IMR-90 (cell line): ENCODE measurements around the gene OR8D1. TPM values are rescaled to one million over a fixed set of nuclear protein-coding genes. Genes with fewer than 3 reads are reported as not detected.

ENCODE experiments used
- ATAC-seq: fragments of 200-7000 bp; cut with Tn5 transposase; 2 replicates; pipeline ENCODE4 v1.9.1; 2020; ENCODE audit warnings: low read depth, mild to moderate bottlenecking, moderate library complexity
- BruUV-seq: library from RNA; stranded (reverse); fragments of 400-500 nt; replicated peaks from 2 replicates; lab custom pipeline; 2021; lab: Mats Ljungman, UMichigan
- CTCF ChIA-PET: fragments of 300-600 bp; formaldehyde crosslinking; extraction: SDS; loops from one replicate; lab custom pipeline; 2021; ENCODE audit warnings: antibody characterized with exemption; lab: Yijun Ruan, JAX
- POLR2A ChIA-PET: fragments of 300-600 bp; sonication (Branson Sonifier 250); formaldehyde crosslinking; loops from one replicate; lab custom pipeline; 2022; ENCODE audit warnings: antibody characterized with exemption; ENCODE audit not compliant: unreplicated experiment; lab: Charles Lee
- DNase-seq: peaks from one replicate; pipeline ENCODE4 v3.0.0; 2013
- H2AFZ ChIP-seq: replicated peaks from 2 replicates; pipeline ENCODE3; 2013; ENCODE audit warnings: low read length, mild to moderate bottlenecking; ENCODE audit not compliant: poor library complexity
- H2AK5ac ChIP-seq: 2 replicates; pipeline ENCODE4 v1.6.1; 2013; ENCODE audit warnings: low read depth, low read length, inconsistent platforms
- H2AK9ac ChIP-seq: replicated peaks from 2 replicates; pipeline ENCODE3; 2013; ENCODE audit warnings: mild to moderate bottlenecking, low read depth, low read length, moderate library complexity; ENCODE audit not compliant: poor library complexity
- H2BK120ac ChIP-seq: 2 replicates; pipeline ENCODE4 v1.6.1; 2013; ENCODE audit warnings: low read depth, low read length, inconsistent platforms
- H2BK15ac ChIP-seq: 3 replicates; pipeline ENCODE4 v1.6.1; 2013; ENCODE audit warnings: low read depth, low read length, inconsistent platforms
- H2BK20ac ChIP-seq: 2 replicates; pipeline ENCODE4 v1.6.1; 2013; ENCODE audit warnings: low read depth, mild to moderate bottlenecking, inconsistent platforms, low read length, moderate library complexity
- H2BK5ac ChIP-seq: 2 replicates; pipeline ENCODE4 v1.6.1; 2013; ENCODE audit warnings: mild to moderate bottlenecking, low read depth, low read length, inconsistent platforms; ENCODE audit not compliant: poor library complexity, severe bottlenecking
- H3K14ac ChIP-seq: replicated peaks from 2 replicates; pipeline ENCODE4 v1.6.1; 2013; ENCODE audit warnings: low read depth, low read length, inconsistent platforms
- H3K18ac ChIP-seq: 2 replicates; pipeline ENCODE4 v1.6.1; 2013; ENCODE audit warnings: low read depth, low read length, control low read depth
- H3K23ac ChIP-seq: 2 replicates; pipeline ENCODE4 v1.6.1; 2013; ENCODE audit warnings: low read depth, low read length, inconsistent platforms
- H3K27ac ChIP-seq: 2 replicates; pipeline ENCODE4 v1.5.1; 2013; ENCODE audit warnings: mild to moderate bottlenecking, control low read depth, low read length; ENCODE audit not compliant: insufficient read depth
- H3K27me3 ChIP-seq: 2 replicates; pipeline ENCODE4 v1.6.1; 2013; ENCODE audit warnings: low read length; ENCODE audit not compliant: control insufficient read depth, insufficient read depth
- H3K36me3 ChIP-seq: 2 replicates; pipeline ENCODE4 v1.6.1; 2013; ENCODE audit warnings: low read length, mixed read lengths; ENCODE audit not compliant: control insufficient read depth, insufficient read depth
- H3K4ac ChIP-seq: 2 replicates; pipeline ENCODE4 v1.6.1; 2013; ENCODE audit warnings: low read depth, low read length, inconsistent platforms
- H3K4me1 ChIP-seq: 2 replicates; pipeline ENCODE4 v1.6.1; 2013; ENCODE audit warnings: low read length, mixed read lengths; ENCODE audit not compliant: control insufficient read depth, insufficient read depth
- H3K4me2 ChIP-seq: 2 replicates; pipeline ENCODE4 v1.6.1; 2013; ENCODE audit warnings: low read depth, mild to moderate bottlenecking, control low read depth, low read length, moderate library complexity
- H3K4me3 ChIP-seq: 2 replicates; pipeline ENCODE4 v1.5.1; 2013; ENCODE audit warnings: low read depth, mild to moderate bottlenecking, control low read depth, low read length, moderate library complexity; ENCODE audit not compliant: insufficient read depth
- H3K56ac ChIP-seq: 2 replicates; pipeline ENCODE4 v1.6.1; 2013; ENCODE audit warnings: low read length, inconsistent platforms; ENCODE audit not compliant: insufficient read depth; ENCODE audit errors: extremely low read depth
- H3K79me1 ChIP-seq, 2 experiments: 2 replicates each; pipeline ENCODE4 v1.6.1; 2013; ENCODE audit warnings: low read length in 2 of 2, inconsistent platforms in 1 of 2, low read depth in 1 of 2
- H3K9ac ChIP-seq: 2 replicates; pipeline ENCODE4 v1.6.1; 2013; ENCODE audit warnings: low read depth, low read length, control low read depth
- H3K9me1 ChIP-seq: 2 replicates; pipeline ENCODE4 v1.6.1; 2013; ENCODE audit warnings: low read length, inconsistent platforms; ENCODE audit not compliant: insufficient read depth
- H3K9me3 ChIP-seq: 2 replicates; pipeline ENCODE4 v1.6.1; 2013; ENCODE audit warnings: low read length; ENCODE audit not compliant: control insufficient read depth, insufficient read depth
- H4K20me1 ChIP-seq: 2 replicates; pipeline ENCODE4 v1.6.1; 2013; ENCODE audit warnings: low read length, inconsistent platforms; ENCODE audit not compliant: insufficient read depth
- H4K5ac ChIP-seq: 2 replicates; pipeline ENCODE4 v1.6.1; 2013; ENCODE audit warnings: mild to moderate bottlenecking, low read depth, low read length, control low read depth
- H4K8ac ChIP-seq, 2 experiments: 2 replicates each; pipeline ENCODE4 v1.6.1; 2013; ENCODE audit warnings: low read depth in 2 of 2, low read length in 2 of 2, control low read depth in 1 of 2, inconsistent platforms in 1 of 2
- H4K91ac ChIP-seq: 2 replicates; pipeline ENCODE4 v1.6.1; 2013; ENCODE audit warnings: low read depth, low read length, inconsistent platforms; ENCODE audit not compliant: insufficient read depth
- BHLHE40 ChIP-seq: fragments of 150-350 bp; IDR thresholded peaks from 2 replicates; pipeline ENCODE4 v1.6.1; 2016; ENCODE audit warnings: mild to moderate bottlenecking, low read depth, low read length
- CEBPB ChIP-seq: IDR thresholded peaks from 2 replicates; pipeline ENCODE4 v1.6.1; 2012; ENCODE audit warnings: low read depth, low read length, improper control_type of control experiment
- CHD1 ChIP-seq: IDR thresholded peaks from 2 replicates; pipeline ENCODE4 v1.6.1; 2012; ENCODE audit warnings: low read depth, low read length, improper control_type of control experiment
- FOS ChIP-seq: fragments of 150-350 bp; IDR thresholded peaks from 2 replicates; pipeline ENCODE4 v1.6.1; 2016; ENCODE audit warnings: low read depth, low read length
- MAZ ChIP-seq: IDR thresholded peaks from 2 replicates; pipeline ENCODE4 v1.6.1; 2012; ENCODE audit warnings: low read depth, mild to moderate bottlenecking, low read length, improper control_type of control experiment, moderate library complexity, borderline replicate concordance
- NFE2L2 ChIP-seq: fragments of 150-350 bp; IDR thresholded peaks from 2 replicates; pipeline ENCODE4 v1.6.1; 2016; ENCODE audit warnings: low read depth, mild to moderate bottlenecking, low read length
- WGBS, 2 experiments: methylation state at CpG; one replicate each; pipeline versions ENCODE4 v1.1.5 to v1.1.7; 2013; ENCODE audit warnings: missing lambda C conversion rate in 2 of 2; ENCODE audit not compliant: insufficient read length in 1 of 2; ENCODE audit errors: extremely low coverage in 2 of 2; 5-methylcytosine and 5-hydroxymethylcytosine counted together
- dilution Hi-C: fragments of 300-500 bp; cut with HindIII; formaldehyde crosslinking; loops from one replicate; pipeline ENCODE4 v1.14.3; 2018; ENCODE audit warnings: low sequenced_read_pairs; ENCODE audit not compliant: unreplicated experiment
- in situ Hi-C: fragments of 300-500 bp; cut with MboI; formaldehyde crosslinking; loops from 3 replicates; pipeline ENCODE4 v1.14.3; 2019; ENCODE audit warnings: low sequenced_read_pairs, inconsistent platforms, mixed read lengths
- intact Hi-C: fragments of 100-400 bp; cut with micrococcal nuclease; formaldehyde crosslinking; loops from 2 replicates; pipeline ENCODE4 v1.10.0; 2022
- polyA plus RNA-seq, 3 experiments: library from polyadenylated mRNA; depleted of rRNA; stranded (reverse); fragments of >200 nt; gene quantifications; 2 replicates each; pipeline ENCODE4 v1.2.3, GENCODE V29; 2012; ENCODE audit warnings: low replicate concordance in 1 of 3
- total RNA-seq: library from RNA; depleted of rRNA; stranded (reverse); fragments of >200 nt; gene quantifications from 2 replicates; pipeline ENCODE4 v1.2.3, GENCODE V29; 2012
- TF ChIP-seq, protein P1 (sequence below): fragments of 150-350 bp; IDR thresholded peaks from 2 replicates; pipeline ENCODE4 v1.6.1; 2016; ENCODE audit warnings: low read depth, mild to moderate bottlenecking, low read length, moderate library complexity, borderline replicate concordance

OR8D1 gene
- total and polyA plus RNA-seq, 2 of the 4 experiments (the other 2 are of a cell fraction), result not detected

- Histone ChIP-seq H3K14ac (no peak overlapping the region), H3K9ac (no peak overlapping the region), H2BK20ac (peak overlapping the region; percentile 74; the same call in 1 of the 2 replicates), H3K4me3 (no peak overlapping the region), H3K27me3 (no peaks in the 10 kb centered on the region), H3K27ac (no peak overlapping the region), H3K4me1 (peaks cover under 1% of the 10 kb centered on the region; the same call in 1 of the 2 replicates), H3K23ac (no peak overlapping the region), H2AK5ac (no peak overlapping the region), H4K5ac (no peak overlapping the region; the same call in 1 of the 2 replicates), H4K8ac (no peak overlapping the region), H3K56ac (no peak overlapping the region), H3K36me3 (no peaks in the 10 kb centered on the region), H3K18ac (no peak overlapping the region), H4K91ac (no peak overlapping the region), H2BK15ac (no peak overlapping the region), H3K4me2 (peak overlapping the region; percentile 59; the same call in 1 of the 2 replicates), H3K9me3 (no peaks in the 10 kb centered on the region; the same call in 1 of the 2 replicates), H2AK9ac (no peak overlapping the region), H2BK5ac (peak overlapping the region; percentile 76), H4K20me1 (no peaks in the 10 kb centered on the region), H3K4ac (no peak overlapping the region), H2BK120ac (no peak overlapping the region), H3K79me1 (no peaks in the 10 kb centered on the region), H2AFZ (no peak overlapping the region), H3K9me1 (no peaks in the 10 kb centered on the region)
- dilution Hi-C loops, result no loop called here
- BruUV-seq, result no TSS peak
- in situ Hi-C loops, result no loop called here
- ATAC-seq (peak; percentile 57), DNase-seq (peak; percentile 27)
- WGBS, 2 experiments, result no CpG with 5 or more reads among the region's 4 CpGs
- ChIA-PET POLR2A (no interaction called here), CTCF (no interaction called here)
- intact Hi-C loops, result no loop called here
- TF ChIP-seq MAZ (no peak), FOS (no peak), CHD1 (no peak), NFE2L2 (no peak), BHLHE40 (no peak), CEBPB (no peak)
- TF ChIP-seq, protein P1, sequence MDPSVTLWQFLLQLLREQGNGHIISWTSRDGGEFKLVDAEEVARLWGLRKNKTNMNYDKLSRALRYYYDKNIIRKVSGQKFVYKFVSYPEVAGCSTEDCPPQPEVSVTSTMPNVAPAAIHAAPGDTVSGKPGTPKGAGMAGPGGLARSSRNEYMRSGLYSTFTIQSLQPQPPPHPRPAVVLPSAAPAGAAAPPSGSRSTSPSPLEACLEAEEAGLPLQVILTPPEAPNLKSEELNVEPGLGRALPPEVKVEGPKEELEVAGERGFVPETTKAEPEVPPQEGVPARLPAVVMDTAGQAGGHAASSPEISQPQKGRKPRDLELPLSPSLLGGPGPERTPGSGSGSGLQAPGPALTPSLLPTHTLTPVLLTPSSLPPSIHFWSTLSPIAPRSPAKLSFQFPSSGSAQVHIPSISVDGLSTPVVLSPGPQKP, result no peak
These were observed 15.8 kb downstream of the OR8D1 start for GRCh38 chr11:124297921-124298320.
